HCT116 (cell line): Measurements from ENCODE around the gene CLIC5. TPM values are rescaled to one million over a fixed set of nuclear protein-coding genes. Genes with fewer than 3 reads are reported as not detected.

ENCODE experiments used
- ATAC-seq: fragments of 200-7000 bp; cut with Tn5 transposase; 2 replicates; pipeline ENCODE4 v1.9.1; 2020; ENCODE audit warnings: mild to moderate bottlenecking, moderate library complexity
- BruUV-seq: library from RNA; stranded (reverse); fragments of 400-500 nt; replicated peaks from 2 replicates; lab custom pipeline; 2021; lab: Mats Ljungman, UMichigan
- CTCF ChIA-PET: fragments of 300-600 bp; sonication (Branson Sonifier 250); formaldehyde crosslinking; loops from one replicate; lab custom pipeline; 2021; ENCODE audit warnings: antibody characterized with exemption; lab: Charles Lee
- POLR2A ChIA-PET: fragments of 300-600, 350-600 bp; sonication (Branson Sonifier 250); formaldehyde crosslinking; loops from one replicate; lab custom pipeline; 2021; ENCODE audit warnings: antibody characterized with exemption; lab: Charles Lee
- RAD21 ChIA-PET, 2 experiments: fragments of 300-600 bp; sonication (Branson Sonifier 250); formaldehyde crosslinking; loops; one replicate each; lab custom pipeline; 2023; ENCODE audit warnings: low total read pairs in 2 of 2; ENCODE audit not compliant: uncharacterized antibody in 2 of 2, unreplicated experiment in 2 of 2, low non-redundant PET in 1 of 2; lab: Charles Lee
- DNase-seq: peaks from one replicate; pipeline ENCODE4 v3.0.0-alpha.2; 2010; ENCODE audit warnings: low read depth, low spot score
- H2AFZ ChIP-seq: fragments of 200-600 bp; shearing (Covaris generic), sonication (generic); 2 replicates; pipeline ENCODE4 v1.6.1; 2017; ENCODE audit warnings: low read depth, mixed run types, mixed read lengths, antibody characterized with exemption, low read length; ENCODE audit not compliant: poor library complexity, severe bottlenecking
- H3K27ac ChIP-seq: 2 replicates; pipeline ENCODE4 v1.5.1; 2012; ENCODE audit warnings: low read depth, low read length
- H3K27me3 ChIP-seq: fragments of 200-600 bp; sonication (generic); 2 replicates; pipeline ENCODE4 v1.6.1; 2016; ENCODE audit warnings: mixed run types, low read length, mixed read lengths; ENCODE audit not compliant: insufficient read depth
- H3K36me3 ChIP-seq, 2 experiments: fragments of 200-500 bp in 1 of 2; fragments of 200-600 bp in 1 of 2; sonication (Bioruptor generic) in 1 of 2; sonication (generic) in 1 of 2; 2 replicates each; pipeline versions ENCODE4 v1.5.1 to v1.6.1; 2014 to 2016; ENCODE audit warnings: low read length in 2 of 2, inconsistent platforms in 1 of 2, mixed read lengths in 1 of 2, mixed run types in 1 of 2; ENCODE audit not compliant: insufficient read depth in 2 of 2, control insufficient read depth in 1 of 2
- H3K4me1 ChIP-seq, 2 experiments: fragments of 200-600 bp in 1 of 2; sonication (generic) in 1 of 2; 2 replicates each; pipeline versions ENCODE4 v1.5.1 to v1.6.1; 2012 to 2017; ENCODE audit warnings: low read length in 2 of 2, inconsistent platforms in 1 of 2, mild to moderate bottlenecking in 1 of 2, mixed read lengths in 1 of 2, mixed run types in 1 of 2, moderate library complexity in 1 of 2; ENCODE audit not compliant: insufficient read depth in 2 of 2, control insufficient read depth in 1 of 2
- H3K4me2 ChIP-seq: fragments of 200-600 bp; sonication (generic); 2 replicates; pipeline ENCODE4 v1.6.1; 2017; ENCODE audit warnings: mixed run types, low read length, mixed read lengths
- H3K4me3 ChIP-seq, 2 experiments: fragments of 200-600 bp in 1 of 2; sonication (generic) in 1 of 2; replicated peaks in 1 of 2; 2 replicates each; pipeline ENCODE4 v1.5.1; 2011 to 2016; ENCODE audit warnings: low read length in 2 of 2, control low read depth in 1 of 2, low read depth in 1 of 2, mild to moderate bottlenecking in 1 of 2, mixed read lengths in 1 of 2, mixed run types in 1 of 2
- H3K79me2 ChIP-seq: fragments of 200-600 bp; sonication (generic); 2 replicates; pipeline ENCODE4 v1.6.1; 2017; ENCODE audit warnings: mild to moderate bottlenecking, mixed run types, low read length, moderate library complexity, mixed read lengths; ENCODE audit not compliant: insufficient read depth
- H3K9ac ChIP-seq: fragments of 200-600 bp; sonication (generic); 2 replicates; pipeline ENCODE4 v1.6.1; 2016; ENCODE audit warnings: low read length, mixed read lengths
- H3K9me2 ChIP-seq: fragments of 200-600 bp; sonication (generic), shearing (Covaris generic); 2 replicates; pipeline ENCODE4 v1.6.1; 2017; ENCODE audit warnings: mixed run types, mild to moderate bottlenecking, moderate library complexity; ENCODE audit not compliant: insufficient read depth
- H3K9me3 ChIP-seq, 2 experiments: fragments of 200-500 bp in 1 of 2; fragments of 200-600 bp in 1 of 2; sonication (Bioruptor generic) in 1 of 2; sonication (generic) in 1 of 2; 2 replicates each; pipeline ENCODE4 v1.6.1; 2014 to 2017; ENCODE audit warnings: low read length in 2 of 2, mixed read lengths in 2 of 2, inconsistent platforms in 1 of 2, low read depth in 1 of 2, mild to moderate bottlenecking in 1 of 2, mixed run types in 1 of 2, moderate library complexity in 1 of 2; ENCODE audit not compliant: control insufficient read depth in 1 of 2, insufficient read depth in 1 of 2
- H4K20me1 ChIP-seq: fragments of 200-600 bp; sonication (generic), shearing (Covaris generic); 2 replicates; pipeline ENCODE4 v1.6.1; 2017; ENCODE audit warnings: mixed run types, mild to moderate bottlenecking, moderate library complexity; ENCODE audit not compliant: insufficient read depth
- ATF3 ChIP-seq: IDR thresholded peaks from 2 replicates; pipeline ENCODE4 v1.6.1; 2012
- CEBPB ChIP-seq: IDR thresholded peaks from 2 replicates; pipeline ENCODE4 v1.6.1; 2012; ENCODE audit warnings: low read depth
- EGR1 ChIP-seq: IDR thresholded peaks from 2 replicates; pipeline ENCODE4 v1.6.1; 2012; ENCODE audit warnings: low read depth
- EZH2 ChIP-seq: fragments of 200-600 bp; sonication (generic); IDR thresholded peaks from 2 replicates; pipeline ENCODE4 v1.6.1; 2017; ENCODE audit warnings: antibody characterized with exemption, mixed run types
- FOSL1 ChIP-seq: IDR thresholded peaks from 2 replicates; pipeline ENCODE4 v1.6.1; 2012; ENCODE audit warnings: low read depth
- JUND ChIP-seq: IDR thresholded peaks from 2 replicates; pipeline ENCODE4 v1.6.1; 2012
- POLR2AphosphoS5 ChIP-seq: IDR thresholded peaks from 2 replicates; pipeline ENCODE4 v1.6.1; 2011; ENCODE audit warnings: mild to moderate bottlenecking, low read depth, low read length, moderate library complexity
- RAD21 ChIP-seq: IDR thresholded peaks from 2 replicates; pipeline ENCODE4 v1.6.1; 2012; ENCODE audit warnings: low read depth, mild to moderate bottlenecking
- REST ChIP-seq: IDR thresholded peaks from 2 replicates; pipeline ENCODE4 v1.6.1; 2012; ENCODE audit warnings: low read depth
- SRF ChIP-seq: IDR thresholded peaks from 2 replicates; pipeline ENCODE4 v1.6.1; 2012; ENCODE audit warnings: low read depth
- TCF7L2 ChIP-seq: IDR thresholded peaks from 2 replicates; pipeline ENCODE4 v1.7.0; 2011; ENCODE audit warnings: borderline replicate concordance, inconsistent platforms; ENCODE audit not compliant: insufficient read depth, insufficient read length; ENCODE audit errors: extremely low read depth
- YY1 ChIP-seq: IDR thresholded peaks from 2 replicates; pipeline ENCODE4 v1.6.1; 2011; ENCODE audit warnings: low read length, low read depth, moderate library complexity, mild to moderate bottlenecking; ENCODE audit not compliant: insufficient replicate concordance; ENCODE audit errors: extremely low read depth
- ZNF274 ChIP-seq: fragments of 200-500 bp; sonication (Bioruptor generic); IDR thresholded peaks from 2 replicates; pipeline ENCODE4 v1.6.1; 2014; ENCODE audit warnings: mild to moderate bottlenecking, low read depth, low read length, inconsistent platforms
- intact Hi-C: fragments of 100-400 bp; cut with micrococcal nuclease; formaldehyde crosslinking; loops from 2 replicates; pipeline ENCODE4 v1.10.0; 2022
- total RNA-seq: library from RNA; stranded (reverse); gene quantifications from one replicate; pipeline ENCODE4 v1.2.1, GENCODE V29; 2021; ENCODE audit not compliant: unreplicated experiment
- TF ChIP-seq, protein P1 (sequence below): IDR thresholded peaks from 2 replicates; pipeline ENCODE4 v1.6.1; 2012
- TF ChIP-seq, protein P2 (sequence below): IDR thresholded peaks from 2 replicates; pipeline ENCODE4 v1.6.1; 2011; ENCODE audit warnings: mild to moderate bottlenecking, low read length, moderate library complexity; ENCODE audit not compliant: insufficient replicate concordance; ENCODE audit errors: extremely low read depth

The CLIC5 gene
- total RNA-seq, 1 experiment from 2014 or later, result 0.20 TPM

GRCh38 chr6:45895569-45895968 lies 120.1 kb downstream of the CLIC5 start:
- H3K4me2 ChIP-seq, result no peak overlapping the region
- H3K27ac ChIP-seq, result no peak overlapping the region
- DNase-seq (no peak), ATAC-seq (no peak)
- ChIA-PET POLR2A (no interaction called here), RAD21 (no interaction called here), CTCF (no interaction called here)
- no peaks in the 10 kb centered on the region for H3K79me2 ChIP-seq
- H3K9me2 ChIP-seq, result no peaks in the 10 kb centered on the region
- no peak overlapping the region for H3K4me3 ChIP-seq
- no peak for TF ChIP-seq CEBPB
- no peaks in the 10 kb centered on the region for H3K9me3 ChIP-seq
- no peak overlapping the region for H2AFZ ChIP-seq
- intact Hi-C loops, result no loop called here
- no peaks in the 10 kb centered on the region for H3K27me3 ChIP-seq
- no TSS peak for BruUV-seq
- H3K4me1 ChIP-seq, result no peaks in the 10 kb centered on the region
- H3K9ac ChIP-seq, result no peak overlapping the region
- no peaks in the 10 kb centered on the region for H3K36me3 ChIP-seq
- H4K20me1 ChIP-seq, result no peaks in the 10 kb centered on the region

DNA sequence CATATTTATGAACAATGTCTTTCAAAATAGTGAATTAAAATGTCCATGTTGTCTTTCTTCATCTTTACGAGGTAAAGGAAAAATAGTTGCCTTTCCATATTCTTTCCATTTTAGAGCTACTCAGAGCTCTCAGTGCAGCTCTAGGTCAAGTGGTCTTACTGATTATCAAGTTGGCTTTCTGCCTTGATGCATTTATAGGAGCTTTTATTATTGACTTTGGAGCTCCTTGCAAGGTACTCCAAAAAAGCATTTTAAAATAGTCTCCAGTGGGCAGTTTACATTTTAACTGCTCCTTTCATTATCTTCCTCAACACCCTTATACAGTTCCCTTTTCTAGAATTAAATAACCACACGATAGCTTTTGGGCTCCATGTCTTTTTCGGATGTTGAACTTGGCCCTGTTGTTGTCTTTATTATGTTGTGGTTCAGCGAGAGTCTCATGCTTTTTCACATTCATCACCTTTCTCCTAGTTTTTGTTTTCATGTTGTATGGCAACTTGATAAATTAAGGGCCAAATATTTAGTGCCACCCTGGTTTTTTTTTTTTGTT lies 122.9 kb downstream of the CLIC5 start:
- Histone ChIP-seq H3K9me3 (no peaks in the 10 kb centered on the region), H3K27me3 (peaks cover 2% of the 10 kb centered on the region; the same call in 1 of the 2 replicates), H4K20me1 (no peaks in the 10 kb centered on the region), H3K9me2 (no peaks in the 10 kb centered on the region), H3K4me1 (no peaks in the 10 kb centered on the region), H3K9ac (no peak overlapping the region), H3K4me3 (no peak overlapping the region), H3K79me2 (no peaks in the 10 kb centered on the region), H3K4me2 (no peak overlapping the region), H2AFZ (no peak overlapping the region), H3K36me3 (no peaks in the 10 kb centered on the region), H3K27ac (no peak overlapping the region)
- ChIA-PET POLR2A (no interaction called here), RAD21 (no interaction called here), CTCF (no interaction called here)
- DNase-seq, result no peak
- ATAC-seq, result no peak
- intact Hi-C loops, result no loop called here
- BruUV-seq, result no TSS peak
- TF ChIP-seq RAD21 (no peak), YY1 (no peak), CEBPB (no peak), TCF7L2 (no peak), EGR1 (no peak), ATF3 (no peak), JUND (no peak), EZH2 (no peak), SRF (no peak), REST (no peak), POLR2AphosphoS5 (no peak), FOSL1 (no peak), ZNF274 (no peak)
- TF ChIP-seq, protein P1, sequence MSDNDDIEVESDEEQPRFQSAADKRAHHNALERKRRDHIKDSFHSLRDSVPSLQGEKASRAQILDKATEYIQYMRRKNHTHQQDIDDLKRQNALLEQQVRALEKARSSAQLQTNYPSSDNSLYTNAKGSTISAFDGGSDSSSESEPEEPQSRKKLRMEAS, result no peak
- TF ChIP-seq, protein P2, sequence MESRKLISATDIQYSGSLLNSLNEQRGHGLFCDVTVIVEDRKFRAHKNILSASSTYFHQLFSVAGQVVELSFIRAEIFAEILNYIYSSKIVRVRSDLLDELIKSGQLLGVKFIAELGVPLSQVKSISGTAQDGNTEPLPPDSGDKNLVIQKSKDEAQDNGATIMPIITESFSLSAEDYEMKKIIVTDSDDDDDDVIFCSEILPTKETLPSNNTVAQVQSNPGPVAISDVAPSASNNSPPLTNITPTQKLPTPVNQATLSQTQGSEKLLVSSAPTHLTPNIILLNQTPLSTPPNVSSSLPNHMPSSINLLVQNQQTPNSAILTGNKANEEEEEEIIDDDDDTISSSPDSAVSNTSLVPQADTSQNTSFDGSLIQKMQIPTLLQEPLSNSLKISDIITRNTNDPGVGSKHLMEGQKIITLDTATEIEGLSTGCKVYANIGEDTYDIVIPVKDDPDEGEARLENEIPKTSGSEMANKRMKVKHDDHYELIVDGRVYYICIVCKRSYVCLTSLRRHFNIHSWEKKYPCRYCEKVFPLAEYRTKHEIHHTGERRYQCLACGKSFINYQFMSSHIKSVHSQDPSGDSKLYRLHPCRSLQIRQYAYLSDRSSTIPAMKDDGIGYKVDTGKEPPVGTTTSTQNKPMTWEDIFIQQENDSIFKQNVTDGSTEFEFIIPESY, result no peak
